ENCODE measurements around the gene SUGCT.

Gene SUGCT

DNA sequence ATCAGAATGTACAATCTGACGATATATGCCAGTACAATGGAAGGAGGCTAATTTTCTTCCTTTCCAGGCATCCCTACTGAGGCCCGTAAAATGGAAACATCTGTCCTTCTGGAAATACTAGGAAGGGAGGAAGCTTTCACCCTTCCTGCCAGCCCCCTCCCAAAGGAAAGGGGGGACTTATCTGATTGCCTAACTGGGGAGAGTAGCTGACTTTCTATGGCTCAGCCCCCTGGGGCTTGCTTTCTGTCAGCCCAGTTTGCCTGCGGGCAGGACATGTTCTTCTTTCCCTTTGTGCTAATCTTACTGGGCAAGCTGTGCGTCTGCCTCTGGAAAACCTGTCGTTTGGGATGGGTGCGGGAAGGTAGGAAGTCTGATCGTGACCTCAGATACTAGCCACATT, 508.9 kb downstream of the SUGCT start:
- Histone ChIP-seq H3K9me3 (replicated peaks; ENCODE audit: insufficient read depth, low read length) (no peaks in the 10 kb centered on the region), H4K20me1 (ENCODE audit: insufficient read depth, low read length) (no peaks in the 10 kb centered on the region), H3K4me2 (ENCODE audit: low read depth, low read length) (no peak overlapping the region), H2AFZ (ENCODE audit: low read length) (no peak overlapping the region), H3K9me2 (replicated peaks; ENCODE audit: insufficient read depth, low read length) (no peaks in the 10 kb centered on the region), H3K4me3 (ENCODE audit: low read length) (no peak overlapping the region), H3K9ac (ENCODE audit: low read length) (no peak overlapping the region), H3K36me3 (replicated peaks; ENCODE audit: insufficient read depth, low read length) (no peaks in the 10 kb centered on the region), H3K4me1 (ENCODE audit: low read length) (peaks cover 19% of the 10 kb centered on the region), H3K27ac (ENCODE audit: low read length) (no peak overlapping the region), H3K27me3 (replicated peaks; ENCODE audit: insufficient read depth, low read length) (no peaks in the 10 kb centered on the region), H3K79me2 (ENCODE audit: low read length) (no peaks in the 10 kb centered on the region), H3F3A (ENCODE audit: insufficient read depth, low read length) (peaks cover 14% of the 10 kb centered on the region; the same call in 1 of the 2 replicates)
- no peak for DNase-seq
- TF ChIP-seq EZH2 (optimal IDR thresholded peaks at IDR 0.05; ENCODE audit: low read depth, low read length) (no peak), EZH2phosphoT487 (IDR thresholded peaks at IDR 0.05; ENCODE audit: low read length) (no peak)
- TF ChIP-seq, protein P1, sequence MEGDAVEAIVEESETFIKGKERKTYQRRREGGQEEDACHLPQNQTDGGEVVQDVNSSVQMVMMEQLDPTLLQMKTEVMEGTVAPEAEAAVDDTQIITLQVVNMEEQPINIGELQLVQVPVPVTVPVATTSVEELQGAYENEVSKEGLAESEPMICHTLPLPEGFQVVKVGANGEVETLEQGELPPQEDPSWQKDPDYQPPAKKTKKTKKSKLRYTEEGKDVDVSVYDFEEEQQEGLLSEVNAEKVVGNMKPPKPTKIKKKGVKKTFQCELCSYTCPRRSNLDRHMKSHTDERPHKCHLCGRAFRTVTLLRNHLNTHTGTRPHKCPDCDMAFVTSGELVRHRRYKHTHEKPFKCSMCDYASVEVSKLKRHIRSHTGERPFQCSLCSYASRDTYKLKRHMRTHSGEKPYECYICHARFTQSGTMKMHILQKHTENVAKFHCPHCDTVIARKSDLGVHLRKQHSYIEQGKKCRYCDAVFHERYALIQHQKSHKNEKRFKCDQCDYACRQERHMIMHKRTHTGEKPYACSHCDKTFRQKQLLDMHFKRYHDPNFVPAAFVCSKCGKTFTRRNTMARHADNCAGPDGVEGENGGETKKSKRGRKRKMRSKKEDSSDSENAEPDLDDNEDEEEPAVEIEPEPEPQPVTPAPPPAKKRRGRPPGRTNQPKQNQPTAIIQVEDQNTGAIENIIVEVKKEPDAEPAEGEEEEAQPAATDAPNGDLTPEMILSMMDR (IDR thresholded peaks at IDR 0.05; ENCODE audit: low read length) = no peak

DNA sequence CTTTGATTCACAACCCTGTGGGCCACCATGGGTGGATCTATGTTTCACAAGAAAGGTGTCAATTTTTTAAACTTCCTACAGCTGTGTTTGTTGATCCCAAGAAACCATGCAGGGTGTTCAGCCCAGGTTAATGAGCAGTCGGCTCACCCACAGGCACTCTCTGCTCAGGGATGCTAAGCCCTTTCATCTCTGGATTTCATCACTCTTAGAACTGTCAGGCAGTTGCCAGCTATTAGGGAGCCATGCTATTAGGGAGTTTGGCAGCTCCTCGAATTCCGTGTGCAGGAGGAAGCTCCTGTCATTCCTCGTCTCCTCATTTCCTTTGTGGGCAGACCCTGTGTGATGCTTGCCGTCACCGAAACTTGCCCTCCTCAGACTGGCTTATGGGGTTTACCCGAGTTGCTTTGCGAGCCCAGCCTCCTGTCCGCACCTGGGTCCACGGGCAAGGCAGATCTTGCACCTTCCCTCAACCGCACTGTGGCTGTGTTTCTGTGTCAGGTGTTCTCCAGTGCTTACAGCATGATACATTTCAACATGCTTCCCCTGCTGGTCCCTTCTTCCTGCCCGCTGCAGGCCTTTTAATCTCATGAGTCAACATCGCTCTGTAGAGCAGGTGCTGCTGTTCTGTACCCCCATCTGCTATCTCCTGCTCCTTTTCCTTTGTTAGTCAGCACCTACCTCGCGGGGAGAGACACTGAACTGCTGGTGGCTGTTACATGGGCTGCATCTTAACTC, 509.8 kb downstream of the SUGCT start:
- no peaks in the 10 kb centered on the region for H3K36me3 ChIP-seq (replicated peaks; ENCODE audit: insufficient read depth, low read length)

DNA sequence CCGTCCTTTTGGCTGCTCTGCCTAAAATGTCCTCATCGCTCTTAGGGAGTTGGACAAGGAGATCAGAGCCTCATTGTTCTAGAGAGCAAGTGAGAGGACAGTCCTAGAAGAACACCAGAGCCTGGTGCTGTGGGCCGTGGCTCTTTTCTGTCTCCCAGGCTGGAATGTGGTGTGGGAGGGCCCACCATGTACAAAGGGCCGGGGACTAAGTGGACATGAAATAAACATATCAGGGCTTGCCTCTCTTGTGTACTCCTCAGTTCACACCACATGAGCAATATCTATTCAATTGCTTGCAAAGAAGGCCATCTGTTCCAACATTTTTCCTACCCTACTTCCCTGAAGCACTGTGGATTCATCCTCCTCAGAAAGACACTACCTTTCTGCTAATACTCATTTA, 510.4 kb downstream of the SUGCT start:
- peak overlapping the region; percentile 41 for H3K9ac ChIP-seq (ENCODE audit: low read length)
- peaks cover 19% of the 10 kb centered on the region for H3K4me1 ChIP-seq (ENCODE audit: low read length)
- no peaks in the 10 kb centered on the region for H3K79me2 ChIP-seq (ENCODE audit: low read length)
- no peaks in the 10 kb centered on the region for H4K20me1 ChIP-seq (ENCODE audit: insufficient read depth, low read length)
- H3K4me3 ChIP-seq (ENCODE audit: low read length) = peak overlapping the region; percentile 25; the same call in 1 of the 2 replicates
- H3K9me2 ChIP-seq (replicated peaks; ENCODE audit: insufficient read depth, low read length) = no peaks in the 10 kb centered on the region
- peaks cover 14% of the 10 kb centered on the region; the same call in 1 of the 2 replicates for H3F3A ChIP-seq (ENCODE audit: insufficient read depth, low read length)
- peak overlapping the region; percentile 70 for H3K4me2 ChIP-seq (ENCODE audit: low read depth, low read length)
- no peak for TF ChIP-seq EZH2 (optimal IDR thresholded peaks at IDR 0.05; ENCODE audit: low read depth, low read length)
- TF ChIP-seq, protein P1 (IDR thresholded peaks at IDR 0.05; ENCODE audit: low read length) = no peak; the same call in 1 of the 2 replicates
- no peak for TF ChIP-seq EZH2phosphoT487 (IDR thresholded peaks at IDR 0.05; ENCODE audit: low read length)
- no peaks in the 10 kb centered on the region for H3K27me3 ChIP-seq (replicated peaks; ENCODE audit: insufficient read depth, low read length)
- DNase-seq = no peak
- peak overlapping the region; percentile 78 for H2AFZ ChIP-seq (ENCODE audit: low read length)
- peak overlapping the region; percentile 90 for H3K27ac ChIP-seq (ENCODE audit: low read length)
- no peaks in the 10 kb centered on the region for H3K36me3 ChIP-seq (replicated peaks; ENCODE audit: insufficient read depth, low read length)
- no peaks in the 10 kb centered on the region for H3K9me3 ChIP-seq (replicated peaks; ENCODE audit: insufficient read depth, low read length)

More for the DNA sequence above, 509.8 kb downstream of the SUGCT start:
- Histone ChIP-seq H3K4me3 (ENCODE audit: low read length) (peak overlapping the region; percentile 28), H2AFZ (ENCODE audit: low read length) (peak overlapping the region; percentile 78), H3K79me2 (ENCODE audit: low read length) (no peaks in the 10 kb centered on the region), H3K27me3 (replicated peaks; ENCODE audit: insufficient read depth, low read length) (no peaks in the 10 kb centered on the region), H3K9me2 (replicated peaks; ENCODE audit: insufficient read depth, low read length) (no peaks in the 10 kb centered on the region), H3K4me1 (ENCODE audit: low read length) (peaks cover 19% of the 10 kb centered on the region), H4K20me1 (ENCODE audit: insufficient read depth, low read length) (no peaks in the 10 kb centered on the region), H3K9me3 (replicated peaks; ENCODE audit: insufficient read depth, low read length) (no peaks in the 10 kb centered on the region), H3K27ac (ENCODE audit: low read length) (peak overlapping the region; percentile 90), H3K9ac (ENCODE audit: low read length) (peak overlapping the region; percentile 41), H3F3A (ENCODE audit: insufficient read depth, low read length) (peaks cover 14% of the 10 kb centered on the region; the same call in 1 of the 2 replicates), H3K4me2 (ENCODE audit: low read depth, low read length) (peak overlapping the region; percentile 70)
- peak; percentile 95 for DNase-seq
- no peak for TF ChIP-seq EZH2 (optimal IDR thresholded peaks at IDR 0.05; ENCODE audit: low read depth, low read length)
- TF ChIP-seq, protein P1 (IDR thresholded peaks at IDR 0.05; ENCODE audit: low read length) = peak; percentile 15; the same call in 1 of the 2 replicates
